SK-N-MC (cell line): Measurements from ENCODE around the gene TMEM14A.

Experiments
- EZH2 ChIP-seq: fragments of 200-600 bp; sonication (generic); IDR thresholded peaks from one replicate; pipeline ENCODE4 v1.6.1; 2017; ENCODE audit warnings: antibody characterized with exemption
- FOXP2 ChIP-seq: optimal IDR thresholded peaks from 2 replicates; pipeline ENCODE3; 2011; ENCODE audit warnings: mild to moderate bottlenecking, moderate library complexity; ENCODE audit not compliant: insufficient read depth; ENCODE audit errors: extremely low read length, control extremely low read depth
- POLR2AphosphoS5 ChIP-seq: IDR thresholded peaks from 2 replicates; pipeline ENCODE4 v1.6.1; 2012; ENCODE audit warnings: mild to moderate bottlenecking, low read depth, low read length, borderline replicate concordance

DNA sequence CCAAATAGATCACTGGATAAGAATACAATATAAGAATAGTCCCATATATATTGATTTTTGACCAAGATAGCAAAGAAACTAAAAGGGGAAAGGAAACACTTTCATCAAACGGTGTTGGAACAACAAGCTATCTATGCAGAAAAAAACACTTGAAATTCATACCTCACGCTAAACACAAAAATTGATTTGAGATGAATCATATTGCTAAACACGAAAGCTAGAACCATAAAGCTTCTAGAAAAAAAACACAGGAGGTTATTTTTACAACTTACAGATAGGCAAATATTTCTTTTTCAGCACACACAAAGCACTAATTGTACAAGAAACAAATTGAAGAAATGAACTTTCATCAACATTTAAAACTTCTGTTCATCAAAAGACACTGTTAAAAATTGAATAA lies 36.7 kb upstream of the TMEM14A start:
- TF ChIP-seq EZH2 (no peak), POLR2AphosphoS5 (no peak), FOXP2 (no peak)
